Activated CD8-positive, alpha-beta memory T cell treated with anti-CD3 and anti-CD28 coated beads, Interleukin-2, amount 50 U/mL, for 48 hours (primary cell): Measurements from ENCODE around the gene ANKH.
"Not testable (repeated sequence)": the region's sequence is repeated elsewhere in the genome, so short reads cannot be mapped to it uniquely, and the experiment has no call there.

Source experiments
- DNase-seq: peaks from one replicate; pipeline ENCODE4 v3.0.0-alpha.2; 2020

The ANKH gene

GRCh38 chr5:14871214-14872069 is at the start of gene ANKH:
TSS of gene ANKH (minus strand) at chr5:14871778. CDS start at chr5:14871447, 331 bp downstream.
- peak; percentile 89 for DNase-seq

DNA sequence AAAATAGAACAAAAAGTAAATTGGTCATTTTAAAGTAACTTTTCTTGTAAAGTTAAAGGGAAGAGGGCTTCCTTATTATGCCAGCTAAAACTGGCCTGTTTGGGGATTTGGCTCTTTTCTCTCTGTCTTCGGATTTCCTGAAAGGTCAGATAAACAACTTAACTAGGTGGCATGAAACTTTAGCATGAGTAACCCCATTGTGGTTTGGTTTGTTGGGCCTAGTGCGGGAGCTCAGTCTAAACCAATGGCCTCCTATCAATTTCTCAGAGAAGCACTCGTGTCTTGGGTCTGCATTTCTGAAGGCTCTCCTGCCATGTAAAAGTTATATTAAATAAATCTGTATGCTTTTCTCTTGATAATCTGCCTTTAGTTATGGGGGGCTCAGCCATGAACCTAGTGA is 48.5 kb upstream of the ANKH start:
- DNase-seq = no peak

DNA sequence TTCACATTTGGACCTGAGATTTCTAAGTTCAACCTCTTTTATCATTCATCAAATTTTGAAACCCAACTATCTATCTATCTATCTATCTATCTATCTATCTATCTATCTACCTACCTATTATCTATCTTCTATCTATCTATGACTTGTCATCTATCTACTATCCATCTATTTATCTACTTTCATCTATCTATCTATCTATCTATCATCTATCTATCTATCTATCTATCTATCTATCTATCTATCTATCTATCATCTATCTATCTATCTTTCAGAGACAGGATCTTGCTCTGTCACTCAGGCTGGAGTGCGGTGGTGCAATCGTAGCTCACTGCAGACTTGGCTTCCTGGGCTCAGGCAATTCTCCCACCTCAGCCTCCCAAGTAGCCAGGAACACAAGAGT is 47.5 kb upstream of the ANKH start:
- DNase-seq = not testable (repeated sequence)

DNA sequence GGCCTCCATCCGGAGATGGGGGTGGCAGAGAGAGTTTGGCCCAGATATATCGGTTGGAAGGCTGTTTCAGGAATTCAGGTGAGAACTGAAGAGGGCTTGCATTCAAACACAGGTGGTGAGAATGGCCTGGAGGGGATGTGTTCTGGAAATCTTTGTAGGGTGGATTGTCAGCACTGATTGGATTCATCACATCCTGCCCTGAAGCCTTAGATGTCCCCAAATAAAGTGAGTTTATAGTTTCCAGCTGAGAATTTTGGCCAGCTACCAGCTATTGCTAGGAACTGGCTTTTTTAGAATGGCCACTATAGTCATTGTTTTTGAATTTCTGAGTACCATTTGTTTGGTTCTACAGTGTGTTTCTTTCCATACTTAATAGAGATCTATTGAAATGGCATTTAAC is 46.1 kb upstream of the ANKH start:
- DNase-seq = no peak

GRCh38 chr5:14915291-14915952 is 43.8 kb upstream of the ANKH start:
- no peak for DNase-seq

DNA sequence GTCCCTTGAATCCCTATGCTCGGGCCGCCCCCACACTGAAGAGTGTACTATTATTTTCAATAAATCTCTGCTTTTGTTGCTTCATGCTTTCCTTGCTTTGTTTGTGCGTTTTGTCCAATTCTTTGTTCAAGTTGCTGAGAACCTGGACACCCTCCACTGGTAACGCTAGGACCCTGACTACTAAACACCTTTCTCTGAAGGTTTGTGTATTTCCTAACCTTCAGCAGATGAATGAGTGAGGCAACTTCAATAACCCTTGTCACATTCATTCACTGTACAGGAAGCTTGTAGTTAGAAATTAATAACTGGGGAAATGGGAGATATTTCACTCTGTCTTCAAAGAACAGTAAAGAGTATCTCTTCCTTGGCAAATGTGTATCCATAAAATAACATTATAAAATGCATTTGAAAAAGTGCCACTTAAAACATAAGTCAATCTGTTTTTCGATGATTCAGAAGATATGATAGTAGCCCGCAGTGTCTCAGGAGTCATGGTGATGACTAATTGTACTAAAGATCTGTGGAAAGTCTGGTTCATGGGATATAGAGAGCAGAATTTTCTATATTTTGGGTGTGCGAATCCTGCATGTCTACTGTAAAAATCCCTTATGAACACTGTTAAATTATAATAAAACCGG is 43.2 kb upstream of the ANKH start:
- no peak for DNase-seq

DNA sequence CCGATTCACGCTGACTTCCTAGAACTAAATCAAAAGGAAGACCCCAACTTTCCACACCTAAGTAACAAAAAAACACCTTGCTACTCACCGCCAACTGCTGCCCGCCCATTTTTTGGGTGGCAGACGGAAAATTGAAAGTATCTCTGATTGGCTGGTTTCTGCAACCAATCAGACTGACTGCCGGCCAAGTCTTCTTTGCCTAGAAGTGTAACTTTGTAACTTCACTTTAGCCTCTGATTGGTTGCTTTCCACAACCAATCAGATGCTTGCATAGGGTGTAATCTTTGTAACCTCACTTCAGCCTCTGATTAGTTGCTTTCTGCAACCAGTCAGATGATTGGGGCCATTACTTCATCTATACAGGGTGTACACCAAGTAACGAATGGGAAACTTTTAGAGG is 42.6 kb upstream of the ANKH start:
- no peak for DNase-seq

- DNase-seq = no peak
These were observed 41.5 kb upstream of the ANKH start for GRCh38 chr5:14913096-14913495.

- DNase-seq = no peak
These were observed 40.6 kb upstream of the ANKH start for GRCh38 chr5:14912206-14912605.

DNA sequence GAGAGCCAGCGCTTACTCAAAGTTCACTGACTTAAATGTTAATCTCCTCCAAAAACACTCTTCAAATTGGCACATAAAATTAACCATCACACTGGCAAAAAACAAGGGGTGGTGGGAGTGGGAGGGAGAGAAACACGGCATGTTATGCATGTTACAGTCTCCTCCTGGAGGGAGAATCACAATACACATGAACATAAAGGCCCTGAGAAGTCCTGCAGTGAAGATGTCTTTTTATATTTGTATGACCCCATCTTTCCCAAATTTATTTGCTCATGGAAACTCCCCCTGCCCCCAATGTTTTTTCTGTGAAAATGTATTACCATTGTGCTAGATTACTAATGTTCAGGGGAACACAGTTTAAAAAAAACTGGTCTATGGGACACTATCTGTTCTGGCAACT is 37.8 kb upstream of the ANKH start:
- no peak for DNase-seq

DNA sequence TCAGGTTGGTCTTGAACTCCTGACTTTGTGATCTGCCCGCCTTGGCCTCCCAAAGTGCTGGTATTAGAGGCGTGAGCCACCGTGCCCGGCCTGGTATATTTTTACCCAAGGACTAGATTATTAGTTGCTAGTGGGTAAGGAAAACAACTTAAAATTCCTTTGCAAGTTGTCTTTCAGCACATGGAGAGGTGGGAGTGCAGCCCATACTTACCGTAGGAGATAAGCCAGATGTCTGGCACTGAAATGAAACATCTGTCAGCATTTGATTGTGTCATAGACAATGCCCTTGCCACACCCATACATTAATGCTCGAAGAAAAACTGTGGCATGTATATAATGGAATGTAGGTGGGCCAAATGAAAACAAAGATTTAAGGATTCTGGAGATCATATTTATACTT is 36.6 kb upstream of the ANKH start:
- DNase-seq = no peak

DNA sequence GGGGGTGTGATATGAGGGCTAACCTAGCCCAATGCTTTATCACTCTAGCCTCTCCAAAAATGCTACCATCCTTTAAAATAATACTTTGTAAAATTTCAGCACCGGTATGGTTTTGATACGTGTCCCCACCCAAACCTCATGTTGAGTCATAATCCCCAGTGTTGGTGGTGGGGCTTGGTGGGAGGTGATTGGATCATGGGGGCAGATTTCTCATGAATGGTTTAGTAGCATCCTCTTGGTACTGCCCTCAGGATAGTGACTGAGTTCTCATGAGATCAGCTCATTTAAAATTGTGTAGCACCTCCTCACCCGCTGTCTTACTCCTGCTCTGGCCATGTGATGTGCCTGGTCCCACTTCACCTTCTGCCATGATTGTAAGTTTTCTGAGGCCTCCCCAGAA is 35.0 kb upstream of the ANKH start:
- DNase-seq = no peak

GRCh38 chr5:14902826-14903560 is 31.4 kb upstream of the ANKH start:
- DNase-seq = no peak

DNA sequence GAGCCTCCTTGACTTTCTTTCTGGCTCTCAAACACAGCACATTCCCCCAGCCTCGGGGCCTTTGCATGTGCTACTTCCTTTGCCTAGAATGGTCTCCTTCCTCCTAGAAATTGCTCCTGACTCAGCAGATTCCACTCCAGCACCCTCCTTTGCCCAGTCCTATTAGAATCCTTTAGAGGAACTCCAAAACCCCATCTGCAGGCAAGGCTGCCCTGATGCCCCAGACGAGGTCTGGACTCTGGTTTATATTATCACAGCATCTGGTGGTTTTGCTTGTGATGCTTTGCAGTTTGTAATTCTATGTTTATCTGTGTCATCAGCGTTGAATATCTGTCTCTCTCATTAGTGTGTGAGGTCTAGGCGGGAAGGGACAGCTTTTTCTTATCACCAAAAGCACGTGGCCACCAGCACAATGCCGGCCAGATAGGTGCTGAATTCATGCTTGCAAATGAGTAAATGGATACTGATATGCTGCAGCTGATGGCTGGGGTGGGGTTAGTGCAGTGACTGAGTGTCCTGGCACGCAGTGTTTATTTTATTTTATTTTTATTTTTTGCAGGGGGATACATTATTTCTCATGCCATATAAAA is 30.0 kb upstream of the ANKH start:
- DNase-seq = no peak

- no peak for DNase-seq
These were observed 29.3 kb upstream of the ANKH start for GRCh38 chr5:14900693-14901461.

- no peak for DNase-seq
These were observed 24.6 kb upstream of the ANKH start for GRCh38 chr5:14896131-14896530.

- no peak for DNase-seq
These were observed 23.7 kb upstream of the ANKH start for GRCh38 chr5:14895301-14895700.

- DNase-seq = no peak
These were observed 23.2 kb upstream of the ANKH start for GRCh38 chr5:14894748-14895147.

DNA sequence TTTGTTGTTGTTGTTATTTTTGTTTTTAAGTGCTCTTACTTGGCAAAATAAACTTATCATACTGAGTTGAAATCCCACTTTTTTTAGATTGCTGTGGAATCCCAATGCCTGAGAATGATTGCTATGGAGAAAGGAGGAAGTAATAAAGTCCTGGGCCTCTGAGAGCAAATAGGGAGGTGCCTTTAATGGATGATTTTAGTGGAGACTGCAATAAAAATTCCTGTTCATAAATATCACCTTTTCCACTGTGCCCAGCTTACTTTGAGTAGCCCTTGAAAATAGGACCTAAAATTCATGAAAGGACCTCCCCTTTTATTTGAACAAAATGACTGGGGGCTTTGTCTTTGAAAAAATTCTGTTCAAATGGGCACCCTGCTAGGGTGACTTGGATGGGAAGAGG is 21.8 kb upstream of the ANKH start:
- no peak for DNase-seq

GRCh38 chr5:14890846-14891245 is 19.3 kb upstream of the ANKH start:
- no peak for DNase-seq

DNA sequence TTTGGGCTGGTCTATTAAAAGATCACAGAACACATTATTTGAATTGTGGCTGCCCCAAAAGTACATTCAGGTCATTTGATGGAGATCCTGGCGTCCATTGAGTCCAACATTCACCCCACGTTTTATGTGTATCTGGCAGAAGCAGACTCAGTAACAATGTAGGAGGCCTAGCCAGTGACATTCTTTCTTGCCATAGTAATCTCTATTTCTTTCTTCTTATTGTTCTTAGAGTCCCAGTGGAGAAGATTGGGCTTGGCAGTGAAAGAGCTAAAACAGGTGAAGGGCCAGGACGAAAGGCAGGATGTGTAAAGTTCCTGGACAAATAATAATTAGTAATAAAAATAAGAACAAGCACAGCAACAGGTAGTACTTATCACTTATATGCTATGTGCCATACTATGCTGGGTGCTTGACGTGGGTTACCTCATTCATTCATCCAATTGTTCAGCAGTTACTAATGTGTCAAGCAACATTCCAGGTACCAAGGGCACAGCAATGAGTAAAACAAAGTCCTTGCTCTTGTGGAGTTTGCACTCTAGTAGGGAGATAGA is 12.6 kb upstream of the ANKH start:
- no peak for DNase-seq
